GM18498 (cell line): ENCODE measurements around the gene ZNF423.
"Not testable (repeated sequence)": the region's sequence is repeated elsewhere in the genome, so short reads cannot be mapped to it uniquely, and the experiment has no call there.

Source experiments
- ATAC-seq: cut with Tn5 transposase; IDR thresholded peaks from one replicate; pipeline ENCODE4 v1.9.1; 2021; ENCODE audit warnings: mild to moderate bottlenecking, moderate library complexity; ENCODE audit not compliant: unreplicated experiment

Gene ZNF423

GRCh38 chr16:49855822-49856671 is at the start of gene ZNF423:
Gene ZNF423 (minus strand): TSS chr16:49856112. CDS start chr16:49855774, 338 bp downstream.
- ATAC-seq = no peak

GRCh38 chr16:49904348-49905062 is 48.6 kb upstream of the ZNF423 start:
- ATAC-seq = no peak

GRCh38 chr16:49902908-49903307 is 47.0 kb upstream of the ZNF423 start:
- no peak for ATAC-seq

GRCh38 chr16:49901711-49902110 is 45.8 kb upstream of the ZNF423 start:
- no peak for ATAC-seq

- ATAC-seq = no peak
Measured at GRCh38 chr16:49900875-49901274, 45.0 kb upstream of the ZNF423 start.

GRCh38 chr16:49899991-49900695 is 44.2 kb upstream of the ZNF423 start:
- no peak for ATAC-seq

GRCh38 chr16:49896447-49896964 is 40.6 kb upstream of the ZNF423 start:
- ATAC-seq = no peak

GRCh38 chr16:49890876-49891275 is 35.0 kb upstream of the ZNF423 start:
- no peak for ATAC-seq

- no peak for ATAC-seq
Measured at GRCh38 chr16:49889725-49890397, 33.9 kb upstream of the ZNF423 start.

GRCh38 chr16:49886554-49887094 is 30.7 kb upstream of the ZNF423 start:
- no peak for ATAC-seq

- no peak for ATAC-seq
Measured at GRCh38 chr16:49884033-49885015, 28.4 kb upstream of the ZNF423 start.

- no peak for ATAC-seq
Measured at GRCh38 chr16:49883076-49884014, 27.4 kb upstream of the ZNF423 start.

- ATAC-seq = no peak
Measured at GRCh38 chr16:49881890-49882289, 26.0 kb upstream of the ZNF423 start.

GRCh38 chr16:49878540-49878939 is 22.6 kb upstream of the ZNF423 start:
- ATAC-seq = not testable (repeated sequence)

- ATAC-seq = no peak
Measured at GRCh38 chr16:49876716-49877129, 20.8 kb upstream of the ZNF423 start.

GRCh38 chr16:49875806-49876715 is 20.1 kb upstream of the ZNF423 start:
- no peak for ATAC-seq

GRCh38 chr16:49874613-49875237 is 18.8 kb upstream of the ZNF423 start:
- no peak for ATAC-seq
